GM21723 (cell line): ENCODE data around the gene CACNA1B.
"Not testable (repeated sequence)": the region's sequence is repeated elsewhere in the genome, so short reads cannot be mapped to it uniquely, and the experiment has no call there.

Source experiments
- ATAC-seq: cut with Tn5 transposase; IDR thresholded peaks from one replicate; pipeline ENCODE4 v1.9.1; 2021; ENCODE audit warnings: mild to moderate bottlenecking, moderate library complexity; ENCODE audit not compliant: unreplicated experiment

CACNA1B gene

DNA sequence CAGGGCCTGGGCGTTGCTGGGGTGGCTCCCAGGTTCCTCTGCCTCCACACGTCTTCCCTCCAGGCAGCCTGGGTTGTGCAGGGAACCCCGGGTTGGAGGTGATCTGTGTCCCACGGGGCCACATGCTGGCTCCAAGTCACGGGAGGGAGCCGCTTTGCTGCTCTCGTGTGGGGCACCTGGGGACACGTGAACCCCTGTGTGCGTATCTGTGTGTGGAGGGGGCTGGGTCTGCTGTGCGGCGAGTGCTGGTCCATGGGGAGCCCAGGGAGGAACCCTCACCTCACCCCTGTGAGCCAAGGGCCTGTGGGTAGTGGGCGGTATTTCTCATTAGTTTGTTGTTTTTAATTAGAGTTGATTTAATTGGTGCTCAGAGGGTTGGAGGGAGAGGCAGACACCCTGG is 7.5 kb downstream of the CACNA1B start:
- ATAC-seq, result not testable (repeated sequence)

DNA sequence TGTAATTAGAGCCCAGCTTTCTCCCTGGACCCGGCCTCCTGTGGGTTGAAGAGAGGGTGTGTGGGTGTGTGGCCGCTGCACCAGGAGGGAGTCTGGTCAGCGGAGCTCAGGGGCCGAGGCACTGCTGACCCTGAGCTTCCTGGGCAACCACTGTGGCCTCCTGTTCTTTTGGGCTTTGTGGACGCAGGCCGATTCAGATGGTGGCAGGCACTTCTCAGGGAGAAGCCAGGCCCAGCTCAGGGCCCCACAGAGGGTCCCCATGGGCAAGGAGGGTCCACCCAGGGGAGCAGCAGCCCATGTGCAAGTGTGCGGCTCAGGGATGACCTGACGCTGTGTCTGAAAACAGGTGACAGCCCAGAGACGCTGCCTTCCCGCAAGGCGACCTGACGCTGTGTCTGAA is 11.0 kb downstream of the CACNA1B start:
- not testable (repeated sequence) for ATAC-seq

DNA sequence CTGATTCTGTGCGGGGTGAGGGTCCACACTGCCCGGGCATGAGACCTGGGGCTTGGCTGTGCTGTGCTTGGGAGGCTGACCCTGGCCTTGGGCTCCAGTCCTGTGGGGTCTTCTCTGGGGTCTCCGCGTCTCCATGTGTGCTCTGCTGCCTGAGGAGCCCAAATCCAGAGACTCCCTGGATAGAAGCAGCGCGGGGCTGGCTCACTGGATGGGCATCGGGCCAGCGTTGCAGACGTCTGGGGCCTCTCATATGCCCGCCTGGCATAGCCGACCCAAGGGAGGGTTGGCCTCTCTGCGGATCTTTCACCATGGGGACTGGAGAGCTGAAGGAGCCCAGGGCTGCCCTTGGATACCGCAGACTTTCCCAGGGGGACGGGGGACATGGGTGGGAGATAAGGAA is 12.4 kb downstream of the CACNA1B start:
- ATAC-seq, result not testable (repeated sequence)

DNA sequence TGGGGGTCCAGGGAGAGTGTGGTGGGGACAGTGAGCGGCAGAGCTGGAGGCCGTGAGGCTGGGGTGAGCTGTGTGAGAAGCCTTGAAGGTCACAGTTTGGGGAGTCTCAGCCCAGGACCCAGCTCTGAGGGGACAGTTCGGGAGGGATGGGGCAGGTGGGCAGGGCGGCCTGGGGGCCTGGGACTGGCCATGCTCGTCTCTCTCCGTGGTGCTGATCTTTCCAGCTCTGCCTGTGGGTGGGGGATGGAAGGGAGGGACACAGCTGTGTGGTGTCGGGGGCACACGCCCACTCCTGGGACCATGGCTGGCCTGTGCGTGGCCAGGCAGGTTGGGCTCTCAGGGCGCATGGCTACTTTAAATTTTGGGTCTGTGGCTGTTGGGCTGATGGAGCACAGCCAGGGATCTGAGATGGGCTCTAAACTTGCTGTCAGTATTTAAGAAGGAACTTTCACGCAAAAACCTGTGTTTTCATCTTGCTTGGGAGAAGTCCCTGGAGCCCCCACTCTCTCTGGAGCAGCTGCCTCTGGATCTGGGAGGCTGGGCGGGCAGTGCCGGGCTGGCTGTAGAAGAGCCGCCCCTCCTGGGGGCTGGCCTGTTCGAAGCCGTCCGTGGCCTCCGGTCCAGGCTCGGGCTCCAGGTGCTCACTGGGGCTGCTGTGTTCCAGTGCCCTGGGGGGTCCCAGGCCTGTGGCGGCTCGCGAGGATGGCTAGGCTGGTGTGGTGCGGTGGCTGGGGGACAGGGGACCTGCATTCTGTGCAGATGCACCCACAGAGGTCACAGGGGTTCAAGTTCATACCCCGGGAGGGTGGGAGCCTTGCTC is 13.4 kb downstream of the CACNA1B start:
- not testable (repeated sequence) for ATAC-seq

DNA sequence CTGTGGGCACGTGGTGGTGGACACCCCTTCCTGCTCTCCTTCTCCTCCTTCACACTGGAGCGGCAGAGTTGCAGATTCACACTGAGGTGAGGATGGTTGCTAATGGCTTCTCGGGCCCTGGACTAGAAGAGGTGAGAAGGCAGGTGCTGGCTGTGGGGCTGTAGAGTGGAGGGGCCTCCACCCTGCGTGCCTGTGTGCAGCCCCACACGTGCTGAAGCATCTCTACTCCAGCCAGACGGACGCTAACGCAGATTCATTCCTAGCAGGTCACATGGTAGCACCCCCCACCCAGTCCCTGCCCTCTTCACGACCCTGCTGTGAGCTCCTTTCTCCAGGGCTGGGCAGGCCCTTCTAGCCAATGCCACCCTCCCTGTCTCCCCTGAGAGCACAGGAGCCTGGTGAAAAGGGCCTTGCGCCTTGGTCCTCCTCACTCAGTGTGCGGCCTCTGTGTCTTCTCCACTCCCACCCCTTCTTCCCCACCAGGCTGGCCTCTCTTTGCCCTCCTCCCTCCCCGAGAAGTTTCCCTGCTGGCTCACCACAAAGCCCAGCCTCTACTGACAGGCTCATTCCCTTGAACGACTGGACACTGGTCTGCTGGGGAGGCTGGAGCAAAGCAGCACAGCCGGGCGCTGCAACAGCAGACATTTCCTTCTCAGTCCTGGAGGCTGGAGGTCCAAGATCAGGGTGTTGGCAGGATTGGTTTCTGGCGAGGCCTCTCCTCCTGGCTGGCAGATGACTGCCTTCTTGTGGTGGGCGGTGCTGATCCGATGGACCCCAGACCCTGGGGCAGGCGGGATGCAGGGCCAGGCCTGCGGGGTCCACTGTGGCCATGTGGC is 14.2 kb downstream of the CACNA1B start:
- no peak for ATAC-seq

DNA sequence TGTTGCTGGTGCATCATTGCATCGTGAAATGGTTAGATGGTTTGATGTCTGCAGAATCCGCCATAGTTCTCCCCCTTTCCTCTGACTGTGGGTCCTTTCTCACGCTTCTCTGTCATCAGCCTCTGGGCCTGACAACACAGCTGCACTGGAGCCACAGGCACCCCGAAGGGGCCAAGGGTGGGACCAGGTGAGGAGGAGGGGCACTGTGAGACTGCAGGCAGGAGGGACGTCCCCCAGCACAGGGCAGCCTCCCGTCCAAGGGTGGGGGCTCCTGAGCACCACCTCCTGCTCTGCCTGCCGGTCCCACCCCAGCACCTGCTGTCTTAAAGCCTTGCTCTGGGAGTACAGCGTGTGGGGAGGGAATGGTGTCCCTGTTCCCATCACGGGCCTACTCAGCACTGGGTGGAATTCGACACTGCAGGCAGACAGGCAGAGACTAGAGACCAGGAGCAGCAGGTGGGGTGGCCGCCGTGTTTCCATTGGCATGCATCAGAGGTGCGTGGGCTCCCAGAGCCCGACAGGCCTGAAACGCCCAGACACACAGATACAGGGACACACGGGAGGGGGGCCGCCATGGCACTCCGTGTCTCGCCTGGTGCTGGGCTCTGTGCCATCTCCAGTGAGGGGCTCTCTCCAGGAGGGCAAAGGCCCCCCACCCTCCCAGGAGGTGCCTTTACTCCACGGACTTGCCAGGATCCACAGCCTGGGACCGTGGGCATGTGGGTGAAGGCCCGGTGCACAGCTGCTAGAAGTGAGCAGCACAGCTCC is 15.0 kb downstream of the CACNA1B start:
- no peak for ATAC-seq

DNA sequence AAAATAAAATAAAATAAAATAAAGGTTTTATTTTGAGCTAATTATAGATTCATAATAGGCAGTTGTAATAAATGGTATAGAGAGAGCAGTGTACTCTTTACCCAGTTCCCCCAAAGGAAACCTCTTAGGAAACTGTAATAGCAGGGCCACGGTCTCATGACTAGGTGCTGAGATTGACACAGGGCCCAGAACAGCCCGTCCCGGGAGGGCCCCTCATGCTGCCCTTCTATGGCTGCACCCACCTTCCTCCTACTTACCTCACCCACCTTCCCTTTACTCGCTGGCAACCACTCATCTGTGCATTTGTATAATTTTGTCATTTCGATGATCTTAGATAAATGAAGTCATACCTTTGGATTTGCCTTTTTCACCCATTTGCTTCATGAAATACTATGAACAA is 16.1 kb downstream of the CACNA1B start:
- ATAC-seq, result no peak

DNA sequence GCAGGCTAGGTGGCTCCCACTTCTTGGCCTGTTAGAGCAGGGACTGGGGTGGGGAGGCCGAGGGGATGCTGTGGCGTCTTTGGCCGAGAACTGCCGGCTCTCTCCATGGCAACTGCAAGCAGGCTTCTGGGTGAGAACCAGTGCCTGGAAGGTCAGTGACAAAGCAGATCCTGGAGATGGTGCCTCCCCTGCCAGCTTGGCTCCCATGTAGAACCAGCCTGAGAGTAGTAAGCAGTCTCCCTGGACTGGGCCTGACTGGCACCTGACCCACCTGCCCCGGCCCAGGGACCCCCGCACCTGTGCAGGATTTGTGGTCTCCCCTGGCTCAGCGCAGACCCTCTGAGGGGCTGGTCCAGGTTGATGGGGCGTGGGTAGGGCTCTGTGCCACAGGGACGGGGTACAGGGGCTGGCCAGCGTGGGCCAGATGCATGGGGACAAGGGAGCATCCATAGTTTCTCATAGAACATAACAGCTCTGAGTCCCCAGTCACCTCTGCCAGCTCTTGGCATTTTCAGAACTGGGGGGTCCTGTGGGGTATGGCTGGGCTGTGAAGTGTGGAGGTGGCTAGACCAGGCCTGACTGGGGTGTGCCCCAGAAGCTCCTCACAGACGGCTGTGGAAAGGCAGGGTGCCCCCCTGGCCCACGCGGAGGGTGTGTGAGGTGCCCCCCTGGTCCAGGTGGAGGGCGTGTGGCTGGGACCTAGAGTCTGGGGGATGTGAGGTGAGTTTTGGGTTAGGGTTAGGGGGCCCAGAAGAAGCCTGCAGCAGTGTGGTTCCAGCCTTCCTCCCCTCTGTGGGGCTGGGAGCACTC is 22.2 kb downstream of the CACNA1B start:
- ATAC-seq, result no peak

DNA sequence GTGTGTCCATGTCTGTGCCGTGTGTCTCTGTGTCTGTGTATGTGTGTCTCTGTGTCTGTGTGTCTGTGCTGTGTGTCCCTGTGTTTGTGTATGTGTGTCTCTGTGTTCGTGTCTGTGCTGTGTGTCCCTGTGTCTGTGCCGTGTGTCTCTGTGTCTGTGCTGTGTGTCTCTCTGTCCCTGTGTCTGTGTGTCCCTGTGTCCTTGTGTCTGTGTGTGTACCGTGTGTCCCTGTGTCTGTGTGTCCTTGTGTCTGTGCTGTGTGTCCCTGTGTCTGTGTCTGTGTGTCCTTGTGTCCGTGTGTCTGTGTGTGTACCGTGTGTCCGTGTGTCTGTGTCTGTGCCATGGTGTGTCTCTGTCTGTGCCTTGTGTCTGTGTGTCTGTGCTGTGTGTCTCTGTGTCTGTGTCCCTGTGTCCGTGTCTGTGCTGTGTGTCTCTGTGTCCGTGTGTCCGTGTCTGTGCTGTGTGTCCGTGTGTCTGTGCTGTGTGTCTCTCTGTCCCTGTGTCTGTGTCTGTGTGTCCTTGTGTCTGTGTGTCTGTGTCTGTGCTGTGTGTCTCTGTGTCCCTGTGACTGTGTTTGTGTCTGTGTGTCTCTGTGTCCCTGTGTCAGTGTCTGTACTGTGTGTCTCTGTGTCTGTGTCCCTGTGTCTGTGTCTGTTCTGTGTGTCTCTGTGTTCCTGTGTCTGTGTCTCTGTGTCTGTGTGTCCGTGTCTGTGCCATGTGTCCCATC is 23.2 kb downstream of the CACNA1B start:
- no peak for ATAC-seq

DNA sequence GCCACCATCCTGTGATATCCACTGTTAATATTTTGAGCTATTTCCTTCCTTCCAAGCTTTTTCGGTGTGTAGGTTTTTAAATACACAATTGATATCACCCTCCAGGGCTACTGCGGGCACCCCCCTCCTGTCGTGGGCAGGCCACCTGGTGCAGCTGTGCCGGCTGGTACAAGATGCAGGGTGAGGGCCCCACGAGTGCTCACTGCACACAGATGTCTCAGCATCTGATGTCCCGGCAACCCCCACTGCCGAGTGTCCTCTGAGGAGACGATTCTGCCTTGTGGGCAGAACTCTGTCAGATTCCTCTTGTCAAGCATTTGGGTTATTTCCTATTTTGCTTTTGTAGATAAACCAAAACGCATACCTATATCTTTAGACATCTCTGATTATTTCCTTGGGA is 25.1 kb downstream of the CACNA1B start:
- ATAC-seq, result no peak

DNA sequence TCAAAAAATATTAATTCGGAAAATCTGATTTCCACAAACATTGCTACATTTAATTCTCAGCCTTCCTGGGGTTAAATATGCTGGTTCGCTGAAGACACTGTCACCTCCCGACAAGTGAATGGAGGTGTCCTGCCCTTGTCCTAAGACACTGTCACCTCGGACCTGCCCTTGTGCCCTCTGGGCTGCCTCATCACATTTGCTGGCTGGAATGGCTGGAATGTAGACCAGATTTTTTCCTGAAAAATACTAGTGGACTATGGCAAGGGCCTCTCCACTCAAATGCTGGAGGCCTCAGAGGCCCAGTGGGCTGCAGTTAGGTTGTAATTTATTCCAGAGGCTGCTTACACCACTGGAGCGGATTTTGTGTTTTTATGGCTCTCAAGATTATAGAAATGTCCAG is 28.2 kb downstream of the CACNA1B start:
- no peak for ATAC-seq

DNA sequence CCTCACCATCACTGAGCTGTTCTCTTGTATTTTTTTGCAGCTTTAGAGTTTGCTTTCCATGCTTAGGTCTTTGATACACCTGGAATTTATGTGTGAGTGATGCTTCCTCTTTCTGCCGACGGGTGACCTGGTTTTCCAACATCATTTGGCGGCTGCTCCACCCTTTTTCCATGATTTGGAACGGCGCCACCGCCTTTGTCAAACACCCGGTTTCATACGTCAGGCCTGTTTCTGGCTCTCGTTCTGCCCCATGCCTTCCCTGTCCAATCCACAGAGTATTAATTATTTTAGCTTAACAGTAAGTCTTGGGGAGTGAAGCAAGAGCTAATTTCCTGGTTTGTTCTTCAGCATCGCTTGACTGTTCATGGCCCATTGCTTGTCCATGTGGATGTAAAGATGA is 30.2 kb downstream of the CACNA1B start:
- no peak for ATAC-seq

DNA sequence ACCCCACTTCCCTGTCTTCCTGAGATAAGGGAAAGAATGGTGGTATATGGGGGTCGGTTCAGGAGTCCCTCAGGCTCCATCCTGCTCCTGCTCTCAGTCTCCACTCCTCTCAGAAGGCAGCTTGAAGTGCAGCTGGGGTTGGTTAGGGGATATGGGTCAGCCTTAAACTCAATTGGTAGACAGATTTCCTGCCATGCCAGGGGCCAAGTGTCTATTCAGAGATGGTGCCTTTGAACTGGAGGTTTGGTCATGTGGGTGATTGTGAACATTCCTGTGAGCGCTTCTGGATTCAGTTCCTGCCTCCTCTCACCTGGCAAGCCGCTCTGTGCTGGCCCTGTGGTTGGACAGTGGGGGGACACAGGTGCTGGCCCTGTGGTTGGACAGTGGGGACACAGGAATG is 35.1 kb downstream of the CACNA1B start:
- ATAC-seq, result no peak

DNA sequence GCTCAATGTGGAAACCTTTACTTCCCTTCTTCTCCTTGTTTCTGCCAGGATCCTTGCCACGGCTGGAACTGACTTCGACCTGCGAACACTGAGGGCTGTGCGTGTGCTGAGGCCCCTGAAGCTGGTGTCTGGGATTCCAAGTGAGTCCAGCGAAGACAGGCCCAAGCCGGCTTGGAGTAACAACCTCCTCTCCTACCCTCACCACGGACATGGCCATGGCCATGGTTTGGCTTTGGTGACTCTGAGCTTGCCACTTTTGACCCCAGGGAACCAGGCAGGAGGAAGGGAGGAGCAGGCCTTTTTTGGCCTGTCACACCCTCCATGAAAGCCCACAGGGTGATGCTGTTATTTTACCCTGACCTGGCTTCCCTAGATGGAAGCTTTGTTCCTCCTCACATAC is 35.5 kb downstream of the CACNA1B start:
- ATAC-seq, result no peak

DNA sequence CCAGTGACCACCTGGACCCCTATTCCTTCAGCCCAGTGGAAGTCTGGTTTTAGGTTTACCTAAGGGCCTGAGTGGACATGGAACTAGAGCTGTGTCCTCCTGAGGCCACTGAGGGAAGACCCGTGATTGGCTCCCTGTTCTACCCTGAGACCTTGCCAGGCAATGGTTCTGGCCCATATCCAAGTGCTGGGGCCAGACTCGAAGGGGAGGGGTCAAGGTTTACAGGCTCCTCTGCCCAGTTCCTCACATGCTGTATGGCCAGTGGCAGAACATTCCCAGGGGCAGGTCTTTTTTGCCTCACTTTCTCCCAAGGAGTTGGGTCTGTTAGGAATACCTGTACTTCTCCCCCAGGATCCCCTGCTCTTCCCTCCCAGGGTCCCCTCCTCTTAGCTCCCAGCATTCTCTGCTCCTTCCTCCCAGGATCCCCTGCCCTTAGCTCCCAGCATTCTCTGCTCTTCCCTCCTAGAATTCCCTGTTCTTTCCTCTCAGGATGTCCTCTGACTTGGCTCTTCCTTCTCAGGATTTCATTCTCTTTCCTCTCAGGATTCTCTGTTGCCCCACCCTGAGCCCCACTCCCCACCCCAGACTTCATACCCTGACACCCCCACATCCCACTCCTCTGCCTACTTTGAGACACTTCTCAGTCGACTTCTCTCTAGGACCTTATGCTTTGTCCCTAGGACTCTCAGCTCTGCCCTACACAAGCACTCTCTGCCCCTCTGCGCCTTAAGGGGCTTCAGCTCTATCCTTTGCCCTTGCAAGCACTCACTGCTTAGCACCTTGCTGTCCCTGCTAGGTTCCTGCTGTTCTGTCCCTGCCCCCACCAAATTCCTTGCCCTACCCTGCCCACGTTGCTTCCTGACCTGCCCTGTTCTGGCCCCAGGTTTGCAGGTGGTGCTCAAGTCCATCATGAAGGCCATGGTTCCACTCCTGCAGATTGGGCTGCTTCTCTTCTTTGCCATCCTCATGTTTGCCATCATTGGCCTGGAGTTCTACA is 36.5 kb downstream of the CACNA1B start:
- ATAC-seq, result no peak

DNA sequence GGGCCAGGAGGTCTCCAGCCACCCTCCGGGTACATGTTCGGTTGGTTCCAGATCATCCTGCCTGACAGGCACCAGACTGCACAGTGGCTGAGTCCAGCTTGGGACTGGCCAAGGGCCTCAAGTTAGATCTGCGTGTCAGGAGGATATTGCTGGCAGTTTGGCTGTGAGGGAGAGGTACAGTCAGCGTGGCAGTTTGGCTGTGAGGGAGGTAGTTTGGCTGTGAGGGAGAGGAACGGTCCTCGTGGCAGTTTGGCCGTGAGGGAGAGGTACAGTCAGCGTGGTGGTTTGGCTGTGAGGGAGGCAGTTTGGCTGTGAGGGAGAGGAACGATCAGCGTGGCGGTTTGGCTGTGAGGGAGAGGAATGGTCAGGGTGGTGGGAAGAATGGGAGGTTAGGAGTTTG is 39.0 kb downstream of the CACNA1B start:
- ATAC-seq, result no peak

DNA sequence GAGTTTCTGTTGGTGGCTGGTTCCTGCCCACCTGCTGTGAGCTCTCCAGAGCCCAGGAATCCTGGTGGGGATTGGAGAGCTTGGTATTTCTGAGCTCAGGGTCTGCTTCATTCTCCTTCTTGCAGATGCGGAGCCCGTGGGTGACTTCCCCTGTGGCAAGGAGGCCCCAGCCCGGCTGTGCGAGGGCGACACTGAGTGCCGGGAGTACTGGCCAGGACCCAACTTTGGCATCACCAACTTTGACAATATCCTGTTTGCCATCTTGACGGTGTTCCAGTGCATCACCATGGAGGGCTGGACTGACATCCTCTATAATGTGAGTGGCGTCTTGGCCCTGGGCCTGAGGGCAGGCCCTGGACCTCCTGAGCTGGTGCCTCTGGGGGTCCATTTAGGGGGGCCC is 39.5 kb downstream of the CACNA1B start:
- ATAC-seq, result no peak

DNA sequence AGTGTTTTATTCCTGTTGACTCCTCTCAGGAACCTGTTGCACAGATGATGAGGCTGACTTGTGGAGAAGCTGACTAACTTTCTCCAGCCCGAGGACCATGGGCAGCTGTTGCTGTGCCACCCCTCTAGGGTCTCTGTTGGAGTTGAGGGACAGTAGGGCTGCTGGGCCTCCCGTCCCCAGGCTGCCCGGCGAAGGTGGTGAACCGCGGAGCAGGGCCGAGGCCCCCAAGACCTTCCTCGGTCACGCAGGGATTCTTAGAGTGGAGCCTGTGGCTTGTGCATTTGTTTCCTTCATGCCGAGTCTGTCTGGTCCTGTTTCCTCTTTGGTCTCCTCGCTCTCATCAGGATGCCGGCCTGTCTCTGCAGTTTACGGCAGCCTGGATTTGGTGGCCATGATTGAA is 40.2 kb downstream of the CACNA1B start:
- ATAC-seq, result no peak
